GM21825 (cell line): ENCODE measurements around the gene HERC4.
A peak's percentile ranks its signal among the peaks of the same experiment; 100 is the strongest.
"Not testable (repeated sequence)": the region's sequence is repeated elsewhere in the genome, so short reads cannot be mapped to it uniquely, and the experiment has no call there.

Source experiments
- ATAC-seq: cut with Tn5 transposase; IDR thresholded peaks from one replicate; pipeline ENCODE4 v1.9.1; 2021; ENCODE audit warnings: mild to moderate bottlenecking, moderate library complexity; ENCODE audit not compliant: unreplicated experiment

The HERC4 gene

DNA sequence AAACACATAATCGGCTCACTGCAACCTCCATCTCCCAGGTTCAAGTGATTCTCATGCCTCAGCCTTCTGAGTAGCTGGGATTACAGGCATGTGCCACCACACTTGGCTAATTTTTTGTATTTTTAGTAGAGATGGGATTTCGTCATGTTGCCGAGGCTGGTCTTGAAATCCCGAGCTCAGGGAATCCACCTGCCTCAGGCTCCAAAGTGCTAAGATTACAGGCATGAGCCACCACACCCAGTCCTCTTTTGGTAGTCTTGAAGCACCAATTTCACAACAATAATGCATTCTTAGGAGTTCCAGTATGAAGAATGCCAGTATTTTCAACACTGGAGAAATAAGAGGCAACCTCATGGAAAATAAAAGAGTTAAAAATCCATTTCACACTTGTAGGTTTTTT lies 109.0 kb downstream of the HERC4 start:
- ATAC-seq: not testable (repeated sequence)

- ATAC-seq: no peak
These were observed 109.6 kb downstream of the HERC4 start for GRCh38 chr10:67965456-67965855.

DNA sequence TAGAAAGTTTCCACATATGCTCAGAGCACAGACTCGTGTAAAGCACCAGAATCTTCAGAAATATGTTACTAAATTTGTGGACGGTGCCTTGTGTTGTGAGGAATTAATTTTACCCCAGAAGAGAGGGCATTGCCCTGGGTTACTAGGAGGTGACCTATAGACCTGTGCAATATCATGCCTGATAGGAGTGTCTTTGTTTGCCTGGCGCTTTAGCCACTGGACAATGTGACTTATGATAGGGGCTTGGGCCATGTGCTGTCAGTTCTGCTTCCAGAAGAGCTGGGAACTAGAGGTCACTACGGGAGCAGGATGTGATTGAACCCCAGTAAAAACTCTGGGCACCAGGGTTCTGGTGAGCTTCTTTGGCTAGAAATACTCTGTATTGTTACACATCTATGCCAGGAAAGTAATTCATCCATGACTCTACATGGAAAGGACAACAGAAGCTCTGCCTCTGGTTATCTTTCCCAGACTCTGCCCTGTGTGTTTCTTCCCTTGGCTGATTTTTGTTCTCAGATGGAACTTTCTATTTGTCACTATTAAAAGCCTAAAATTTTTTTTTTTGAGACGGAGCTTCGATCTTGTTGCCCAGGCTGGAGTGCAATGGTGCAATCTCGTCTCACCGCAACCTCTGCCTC lies 115.1 kb downstream of the HERC4 start:
- ATAC-seq: no peak

- ATAC-seq: no peak
These were observed 119.5 kb downstream of the HERC4 start for GRCh38 chr10:67955614-67956013.

DNA sequence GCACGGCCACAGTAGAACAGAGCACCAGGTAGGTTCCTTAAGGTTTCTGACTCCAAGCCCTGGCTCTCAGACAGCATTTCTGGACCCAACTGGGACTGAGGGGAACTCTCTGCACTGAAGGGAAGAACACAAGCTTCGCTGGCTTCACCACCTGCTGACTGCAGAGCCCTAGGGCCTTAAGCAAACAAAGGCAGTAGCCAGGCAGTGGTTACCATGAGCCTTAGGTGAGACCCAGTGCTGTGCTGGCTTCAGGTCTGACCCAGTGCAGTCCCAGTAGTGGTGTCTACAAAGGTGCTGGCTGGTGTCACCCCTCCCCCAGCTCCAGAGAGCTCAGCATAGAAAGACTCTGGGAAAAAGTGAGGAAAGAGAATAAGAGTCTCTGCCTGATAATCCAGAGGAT lies 131.2 kb downstream of the HERC4 start:
- no peak for ATAC-seq

DNA sequence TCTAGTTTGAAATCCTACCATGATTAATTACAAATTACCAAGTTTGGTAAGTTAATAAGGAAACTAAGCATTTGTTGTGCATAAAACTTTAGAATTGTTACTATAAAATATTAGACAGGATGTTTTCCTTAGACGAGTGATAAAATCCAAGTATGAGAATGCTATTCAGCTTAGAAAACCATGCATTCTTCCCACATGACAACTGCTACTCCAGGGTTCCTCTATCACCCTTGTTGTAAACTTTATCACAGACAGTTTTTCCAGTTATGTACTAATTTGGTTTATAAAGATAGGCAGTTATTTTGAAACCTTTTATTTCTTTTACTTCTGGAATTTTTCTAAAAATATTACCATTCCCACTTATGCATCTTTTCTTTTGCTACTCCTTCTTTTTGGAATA lies 138.7 kb downstream of the HERC4 start:
- ATAC-seq: no peak

- no peak for ATAC-seq
These were observed 139.9 kb downstream of the HERC4 start for GRCh38 chr10:67935223-67935622.

GRCh38 chr10:67934336-67934735 lies 140.7 kb downstream of the HERC4 start:
- no peak for ATAC-seq

DNA sequence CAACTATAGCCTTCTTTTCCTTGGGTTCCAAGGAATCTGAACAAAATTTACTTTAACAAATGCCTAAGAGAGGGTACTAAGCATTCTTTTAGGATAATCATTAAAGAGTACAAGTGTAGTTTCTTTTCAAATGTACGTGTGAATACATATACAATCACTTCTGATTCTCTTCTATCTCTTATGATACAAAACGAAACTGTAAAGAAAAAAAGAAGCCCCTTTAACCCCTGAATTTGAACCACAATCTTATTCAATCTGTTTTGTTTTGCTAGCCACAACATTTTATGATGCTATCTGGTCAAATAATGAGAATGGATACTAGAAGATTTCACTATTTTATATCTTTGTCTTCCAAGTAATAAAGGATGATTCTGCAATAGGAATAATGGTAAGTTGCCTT lies 141.9 kb downstream of the HERC4 start:
- ATAC-seq: no peak

DNA sequence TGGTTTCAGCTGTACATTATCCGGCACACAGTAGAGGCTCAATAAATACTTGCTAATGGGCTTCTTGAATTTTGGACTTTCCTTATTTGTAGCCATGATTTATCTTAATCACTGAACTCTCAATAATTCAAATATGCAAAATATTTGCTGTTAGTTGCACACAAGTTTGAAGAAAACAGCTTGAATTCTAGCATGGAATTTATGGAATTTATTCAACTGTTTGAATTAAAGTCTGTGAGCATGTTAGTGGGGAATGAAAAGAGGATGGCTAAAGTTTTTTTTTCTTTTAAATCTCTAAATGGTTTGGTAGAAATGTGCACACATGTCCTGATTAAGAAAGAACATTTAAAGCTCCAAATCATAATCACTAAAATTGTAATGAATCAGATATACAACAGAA lies 148.1 kb downstream of the HERC4 start:
- ATAC-seq: no peak

DNA sequence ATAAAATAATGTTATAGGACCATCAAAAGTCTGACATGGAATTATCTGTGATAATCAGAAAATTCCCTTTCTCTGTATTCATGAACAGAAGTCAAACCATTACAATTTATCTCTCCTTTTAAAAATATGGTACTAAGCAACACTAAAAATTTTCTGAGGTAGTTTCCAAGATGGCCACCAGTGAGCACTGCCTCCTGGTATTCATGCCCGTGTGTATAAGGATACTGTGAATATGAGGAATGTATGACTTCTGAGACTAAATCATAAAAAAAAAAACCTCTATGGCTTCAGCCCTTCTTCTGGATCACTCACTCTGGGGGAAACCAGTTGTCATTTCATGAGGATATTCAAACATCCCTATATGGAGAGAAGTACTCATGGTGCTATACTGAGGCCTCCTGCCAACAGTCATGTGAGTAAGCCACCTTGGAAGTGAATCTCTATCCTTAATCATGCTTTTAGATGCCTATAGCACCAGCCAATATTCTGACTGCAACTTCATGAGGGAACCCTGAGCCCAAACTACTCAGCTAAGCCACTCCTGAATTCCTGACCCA lies 149.6 kb downstream of the HERC4 start:
- ATAC-seq: no peak

GRCh38 chr10:67924136-67924535 lies 150.9 kb downstream of the HERC4 start:
- ATAC-seq: no peak

GRCh38 chr10:67923551-67923950 lies 151.5 kb downstream of the HERC4 start:
- ATAC-seq: no peak

GRCh38 chr10:67921065-67921464 lies 154.0 kb downstream of the HERC4 start:
- no peak for ATAC-seq

DNA sequence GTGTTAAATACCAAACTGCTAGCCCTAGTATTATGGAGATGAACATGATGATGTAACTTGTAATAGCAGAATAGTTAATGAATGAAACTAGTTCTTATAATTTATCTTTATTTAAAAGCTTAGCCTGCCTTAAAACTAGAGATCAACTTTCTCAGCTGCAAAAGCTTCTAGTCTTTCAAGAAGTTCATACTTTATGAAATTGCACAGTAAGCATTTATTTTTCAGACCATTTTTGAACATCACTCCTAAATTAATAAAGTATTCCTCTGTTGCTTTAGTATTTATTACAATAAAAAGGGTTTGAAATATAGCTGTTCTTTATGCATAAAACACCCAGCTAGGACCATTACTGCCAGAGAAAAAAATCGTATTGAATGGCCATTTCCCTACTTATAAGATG lies 157.4 kb downstream of the HERC4 start:
- ATAC-seq: no peak

- no peak for ATAC-seq
These were observed 157.9 kb downstream of the HERC4 start for GRCh38 chr10:67917169-67917568.

DNA sequence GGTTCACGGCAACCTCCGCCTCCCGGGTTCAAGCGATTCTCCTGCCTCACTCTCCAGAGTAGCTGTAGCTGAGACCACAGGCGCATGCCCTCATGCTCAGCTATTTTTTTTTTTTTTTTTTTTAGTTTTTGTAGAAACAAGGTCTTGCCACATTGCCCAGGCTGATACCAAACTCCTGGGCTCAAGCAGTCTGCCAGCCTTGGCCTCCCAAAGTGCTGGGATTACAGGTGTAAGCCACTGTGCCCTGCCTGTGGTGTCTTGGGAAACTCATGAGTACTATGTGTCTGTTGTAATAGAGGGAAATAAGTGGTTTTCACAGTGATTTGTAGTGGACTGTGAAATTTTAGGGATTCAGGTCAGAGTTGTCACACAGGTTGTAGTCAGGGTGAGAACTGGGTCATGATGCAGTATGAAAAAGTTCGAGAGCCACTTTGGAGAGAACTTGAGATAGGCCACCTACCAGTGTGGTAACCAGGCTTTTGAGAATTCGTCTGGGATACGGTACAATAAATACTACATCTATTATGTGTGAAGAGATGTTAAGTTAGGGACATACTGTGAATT lies 160.2 kb downstream of the HERC4 start:
- no peak for ATAC-seq

GRCh38 chr10:67912331-67912946 lies 162.6 kb downstream of the HERC4 start:
- ATAC-seq: no peak

DNA sequence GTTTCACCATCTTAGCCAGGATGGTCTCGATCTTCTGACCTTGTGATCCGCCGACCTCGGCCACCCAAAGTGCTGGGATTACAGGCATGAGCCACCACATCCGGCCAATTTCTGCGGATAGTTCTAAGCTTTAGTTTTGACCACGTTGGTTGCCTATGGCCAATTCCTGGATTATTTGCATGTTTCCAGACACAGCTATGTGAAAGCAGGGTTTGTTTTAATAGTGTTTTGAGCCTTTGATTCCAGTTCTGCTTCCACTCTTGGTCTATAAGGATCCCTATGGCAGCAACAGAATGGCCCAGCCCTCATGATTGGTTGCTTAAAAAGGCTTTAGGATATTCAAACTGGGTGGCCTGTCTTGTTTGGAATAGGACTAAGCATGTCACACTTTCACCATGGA lies 171.5 kb downstream of the HERC4 start:
- ATAC-seq: no peak

GRCh38 chr10:67893637-67894036 lies 181.4 kb downstream of the HERC4 start:
- ATAC-seq: no peak

DNA sequence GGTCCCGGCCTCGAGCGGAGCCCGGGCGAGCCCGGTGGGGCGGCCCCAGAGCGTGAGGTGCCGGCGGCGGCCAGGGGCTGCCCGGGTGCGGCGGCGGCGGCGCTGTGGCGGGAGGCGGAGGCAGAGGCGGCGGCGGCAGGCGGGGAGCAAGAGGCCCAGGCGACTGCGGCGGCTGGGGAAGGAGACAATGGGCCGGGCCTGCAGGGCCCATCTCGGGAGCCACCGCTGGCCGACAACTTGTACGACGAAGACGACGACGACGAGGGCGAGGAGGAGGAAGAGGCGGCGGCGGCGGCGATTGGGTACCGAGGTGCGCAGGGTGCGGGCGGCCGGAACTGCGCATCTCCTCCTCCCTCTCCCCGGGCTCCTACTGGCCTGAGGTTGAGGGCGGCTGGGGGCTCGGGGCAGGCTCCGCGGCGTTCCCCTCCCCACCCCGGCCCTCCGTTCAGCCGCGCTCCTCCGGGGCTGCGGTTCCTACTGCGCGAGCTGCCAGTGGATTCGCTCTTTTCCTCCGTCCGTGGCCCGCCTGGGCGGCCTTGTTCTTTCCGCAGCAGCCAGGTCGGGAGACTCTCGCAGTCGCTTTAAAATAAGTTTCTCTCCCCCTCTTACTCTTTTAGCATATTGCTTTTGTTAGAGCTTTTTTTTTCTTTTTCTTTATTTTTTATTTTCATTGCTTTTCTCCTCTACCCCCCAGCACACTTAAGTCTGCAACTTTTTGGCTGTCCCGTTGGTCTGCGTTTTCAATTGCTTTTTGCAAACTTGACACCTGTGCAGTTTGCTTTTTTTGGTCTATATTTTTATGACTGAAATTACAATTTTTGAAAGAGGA lies 190.0 kb downstream of the HERC4 start:
- peak; percentile 64 for ATAC-seq
